ENCODE data around the gene HS6ST1.

The HS6ST1 gene, protein sequence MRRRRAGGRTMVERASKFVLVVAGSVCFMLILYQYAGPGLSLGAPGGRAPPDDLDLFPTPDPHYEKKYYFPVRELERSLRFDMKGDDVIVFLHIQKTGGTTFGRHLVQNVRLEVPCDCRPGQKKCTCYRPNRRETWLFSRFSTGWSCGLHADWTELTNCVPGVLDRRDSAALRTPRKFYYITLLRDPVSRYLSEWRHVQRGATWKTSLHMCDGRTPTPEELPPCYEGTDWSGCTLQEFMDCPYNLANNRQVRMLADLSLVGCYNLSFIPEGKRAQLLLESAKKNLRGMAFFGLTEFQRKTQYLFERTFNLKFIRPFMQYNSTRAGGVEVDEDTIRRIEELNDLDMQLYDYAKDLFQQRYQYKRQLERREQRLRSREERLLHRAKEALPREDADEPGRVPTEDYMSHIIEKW

GRCh38 chr2:128318776-128319464 lies at the start of gene HS6ST1:
TSS of gene HS6ST1 (minus strand) at chr2:128318868. CDS start at chr2:128318563, 305 bp downstream.
- Histone ChIP-seq H3K27me3 (ENCODE audit: control insufficient read depth in 1 of 2, insufficient read depth in 2 of 2, low read length in 2 of 2) (no peaks in the 10 kb centered on the region), H3K27ac (ENCODE audit: low read length) (no peak within 1 kb of the TSS), H3K9me3 (ENCODE audit: control insufficient read depth in 2 of 2, low read length in 2 of 2) (no peaks in the 10 kb centered on the region), H3K36me3 (ENCODE audit: control insufficient read depth in 2 of 2, insufficient read depth in 2 of 2, low read length in 2 of 2) (peaks cover 0 to 2% of the 10 kb centered on the region in 2 donors), H3K4me1 (ENCODE audit: control insufficient read depth, insufficient read depth, low read length) (peaks cover 63% of the 10 kb centered on the region), H3K9ac (ENCODE audit: low read length in 2 of 2) (peak within 1 kb of the TSS; percentile 60 to 70), H3K4me3 (ENCODE audit: low read length in 2 of 2) (peak within 1 kb of the TSS; percentile 82 to 83)

DNA sequence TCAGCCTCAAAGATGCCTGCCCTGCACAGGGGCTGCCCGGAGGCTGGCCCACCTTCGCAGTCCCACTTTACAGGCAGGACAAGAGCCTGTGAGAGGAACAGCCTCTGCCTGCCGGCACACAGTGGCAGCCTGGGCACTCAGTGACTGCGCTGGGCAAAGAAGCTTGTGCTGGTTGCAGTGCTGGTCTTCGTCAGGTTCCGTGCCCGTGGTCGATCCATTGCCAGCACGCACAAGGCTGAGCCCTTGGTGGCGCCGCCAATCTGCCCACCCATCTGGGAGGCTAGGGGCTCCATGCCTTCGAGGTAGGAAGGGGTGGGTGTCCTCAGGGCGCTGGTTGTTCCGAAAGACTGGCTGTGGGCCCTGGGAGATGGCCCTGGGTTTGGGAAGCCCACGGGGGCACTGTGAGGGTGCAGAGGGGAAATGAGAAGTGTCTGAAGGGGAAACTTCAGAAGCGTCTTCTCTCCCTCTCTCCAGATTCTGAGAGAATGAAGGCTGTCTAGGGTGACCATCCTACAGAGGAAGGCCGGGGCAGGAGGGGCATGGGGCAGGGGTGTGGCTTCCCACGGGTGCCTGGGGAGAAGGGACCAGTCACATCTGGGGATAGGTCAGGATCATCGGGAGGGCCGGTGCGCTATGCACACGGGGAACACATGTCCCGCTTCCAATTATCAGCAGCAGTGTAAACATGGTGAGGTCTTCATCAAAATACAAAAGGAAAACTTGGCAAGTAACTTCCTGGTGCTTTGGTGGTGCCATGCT lies 49.1 kb upstream of the HS6ST1 start:
- Histone ChIP-seq H3K9me3 (ENCODE audit: control insufficient read depth in 2 of 2, low read length in 2 of 2) (no peaks in the 10 kb centered on the region), H3K27ac (ENCODE audit: low read length) (no peak overlapping the region), H3K4me1 (ENCODE audit: control insufficient read depth, insufficient read depth, low read length) (peaks cover 8% of the 10 kb centered on the region), H3K27me3 (ENCODE audit: control insufficient read depth in 1 of 2, insufficient read depth in 2 of 2, low read length in 2 of 2) (no peaks in the 10 kb centered on the region), H3K4me3 (ENCODE audit: low read length in 2 of 2) (no peak overlapping the region), H3K36me3 (ENCODE audit: control insufficient read depth in 2 of 2, insufficient read depth in 2 of 2, low read length in 2 of 2) (no peaks in the 10 kb centered on the region), H3K9ac (ENCODE audit: low read length in 2 of 2) (no peak overlapping the region)

GRCh38 chr2:128366713-128367511 lies 48.2 kb upstream of the HS6ST1 start:
- no peaks in the 10 kb centered on the region for H3K36me3 ChIP-seq (ENCODE audit: control insufficient read depth in 2 of 2, insufficient read depth in 2 of 2, low read length in 2 of 2)
- no peak overlapping the region for H3K27ac ChIP-seq (ENCODE audit: low read length)
- no peaks in the 10 kb centered on the region for H3K27me3 ChIP-seq (ENCODE audit: control insufficient read depth in 1 of 2, insufficient read depth in 2 of 2, low read length in 2 of 2)

GRCh38 chr2:128365217-128365905 lies 46.7 kb upstream of the HS6ST1 start:
- Histone ChIP-seq H3K9me3 (ENCODE audit: control insufficient read depth in 2 of 2, low read length in 2 of 2) (no peaks in the 10 kb centered on the region), H3K27me3 (ENCODE audit: control insufficient read depth in 1 of 2, insufficient read depth in 2 of 2, low read length in 2 of 2) (no peaks in the 10 kb centered on the region), H3K36me3 (ENCODE audit: control insufficient read depth in 2 of 2, insufficient read depth in 2 of 2, low read length in 2 of 2) (no peaks in the 10 kb centered on the region), H3K4me1 (ENCODE audit: control insufficient read depth, insufficient read depth, low read length) (peaks cover 17% of the 10 kb centered on the region), H3K9ac (ENCODE audit: low read length in 2 of 2) (no peak overlapping the region), H3K4me3 (ENCODE audit: low read length in 2 of 2) (no peak overlapping the region), H3K27ac (ENCODE audit: low read length) (no peak overlapping the region)

More at GRCh38 chr2:128366713-128367511, 48.2 kb upstream of the HS6ST1 start:
- Histone ChIP-seq H3K9ac (ENCODE audit: low read length in 2 of 2) (no peak overlapping the region), H3K4me3 (ENCODE audit: low read length in 2 of 2) (no peak overlapping the region), H3K4me1 (ENCODE audit: control insufficient read depth, insufficient read depth, low read length) (peaks cover 17% of the 10 kb centered on the region), H3K9me3 (ENCODE audit: control insufficient read depth in 2 of 2, low read length in 2 of 2) (no peaks in the 10 kb centered on the region)

DNA sequence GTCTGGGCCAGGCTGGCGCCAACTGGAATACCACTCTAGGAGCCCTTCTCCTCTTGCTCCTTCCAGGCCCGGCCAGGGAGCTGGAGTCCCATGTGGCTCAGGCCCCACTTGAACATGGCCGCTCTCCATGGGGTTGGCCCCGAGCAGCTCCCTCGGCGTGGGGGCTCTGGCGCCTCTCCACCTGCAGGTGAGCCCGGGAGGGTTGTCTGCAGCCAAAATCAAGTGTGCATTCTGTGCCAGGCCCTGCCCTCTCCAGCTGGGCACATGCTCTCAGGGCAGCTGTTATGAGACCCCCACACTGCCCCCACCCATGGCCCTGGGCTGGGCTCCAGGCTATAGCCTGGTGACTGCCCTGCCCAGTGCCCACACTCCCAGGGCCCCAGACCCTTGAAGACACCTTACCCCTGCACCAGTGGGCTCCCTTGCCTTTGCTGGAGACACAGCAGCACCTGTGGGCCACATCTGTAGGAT lies 45.8 kb upstream of the HS6ST1 start:
- Histone ChIP-seq H3K36me3 (ENCODE audit: control insufficient read depth in 2 of 2, insufficient read depth in 2 of 2, low read length in 2 of 2) (no peaks in the 10 kb centered on the region), H3K9me3 (ENCODE audit: control insufficient read depth in 2 of 2, low read length in 2 of 2) (no peaks in the 10 kb centered on the region), H3K27ac (ENCODE audit: low read length) (no peak overlapping the region), H3K9ac (ENCODE audit: low read length in 2 of 2) (no peak overlapping the region), H3K4me3 (ENCODE audit: low read length in 2 of 2) (no peak overlapping the region), H3K4me1 (ENCODE audit: control insufficient read depth, insufficient read depth, low read length) (peaks cover 13% of the 10 kb centered on the region), H3K27me3 (ENCODE audit: control insufficient read depth in 1 of 2, insufficient read depth in 2 of 2, low read length in 2 of 2) (no peaks in the 10 kb centered on the region)

GRCh38 chr2:128363934-128364361 lies 45.3 kb upstream of the HS6ST1 start:
- Histone ChIP-seq H3K27me3 (ENCODE audit: control insufficient read depth in 1 of 2, insufficient read depth in 2 of 2, low read length in 2 of 2) (no peaks in the 10 kb centered on the region), H3K4me3 (ENCODE audit: low read length in 2 of 2) (no peak overlapping the region), H3K9ac (ENCODE audit: low read length in 2 of 2) (no peak overlapping the region), H3K9me3 (ENCODE audit: control insufficient read depth in 2 of 2, low read length in 2 of 2) (no peaks in the 10 kb centered on the region), H3K36me3 (ENCODE audit: control insufficient read depth in 2 of 2, insufficient read depth in 2 of 2, low read length in 2 of 2) (no peaks in the 10 kb centered on the region), H3K27ac (ENCODE audit: low read length) (no peak overlapping the region), H3K4me1 (ENCODE audit: control insufficient read depth, insufficient read depth, low read length) (peaks cover 13% of the 10 kb centered on the region)

DNA sequence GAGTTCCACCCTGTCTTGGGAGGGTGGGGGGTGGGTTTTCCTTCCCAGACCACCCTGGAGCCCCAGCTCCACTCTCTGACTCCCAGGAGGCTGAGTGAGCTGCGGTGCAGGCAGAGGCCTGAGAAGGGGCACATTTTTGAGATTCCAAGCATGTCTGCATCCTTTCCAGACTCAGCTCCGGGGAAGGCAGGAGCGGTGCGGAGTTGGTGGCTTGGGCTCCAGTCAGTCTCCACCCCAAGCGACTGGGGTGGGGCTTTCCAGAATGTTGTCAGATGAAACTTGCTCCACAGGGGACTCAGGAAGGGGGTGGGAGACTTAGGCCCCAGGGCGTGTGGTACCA lies 44.2 kb upstream of the HS6ST1 start:
- Histone ChIP-seq H3K9me3 (ENCODE audit: control insufficient read depth in 2 of 2, low read length in 2 of 2) (no peaks in the 10 kb centered on the region), H3K4me1 (ENCODE audit: control insufficient read depth, insufficient read depth, low read length) (peaks cover 13% of the 10 kb centered on the region), H3K4me3 (ENCODE audit: low read length in 2 of 2) (peak overlapping the region in 1 of 2 donors; percentile 15), H3K9ac (ENCODE audit: low read length in 2 of 2) (no peak overlapping the region), H3K36me3 (ENCODE audit: control insufficient read depth in 2 of 2, insufficient read depth in 2 of 2, low read length in 2 of 2) (no peaks in the 10 kb centered on the region), H3K27ac (ENCODE audit: low read length) (no peak overlapping the region), H3K27me3 (ENCODE audit: control insufficient read depth in 1 of 2, insufficient read depth in 2 of 2, low read length in 2 of 2) (no peaks in the 10 kb centered on the region)

DNA sequence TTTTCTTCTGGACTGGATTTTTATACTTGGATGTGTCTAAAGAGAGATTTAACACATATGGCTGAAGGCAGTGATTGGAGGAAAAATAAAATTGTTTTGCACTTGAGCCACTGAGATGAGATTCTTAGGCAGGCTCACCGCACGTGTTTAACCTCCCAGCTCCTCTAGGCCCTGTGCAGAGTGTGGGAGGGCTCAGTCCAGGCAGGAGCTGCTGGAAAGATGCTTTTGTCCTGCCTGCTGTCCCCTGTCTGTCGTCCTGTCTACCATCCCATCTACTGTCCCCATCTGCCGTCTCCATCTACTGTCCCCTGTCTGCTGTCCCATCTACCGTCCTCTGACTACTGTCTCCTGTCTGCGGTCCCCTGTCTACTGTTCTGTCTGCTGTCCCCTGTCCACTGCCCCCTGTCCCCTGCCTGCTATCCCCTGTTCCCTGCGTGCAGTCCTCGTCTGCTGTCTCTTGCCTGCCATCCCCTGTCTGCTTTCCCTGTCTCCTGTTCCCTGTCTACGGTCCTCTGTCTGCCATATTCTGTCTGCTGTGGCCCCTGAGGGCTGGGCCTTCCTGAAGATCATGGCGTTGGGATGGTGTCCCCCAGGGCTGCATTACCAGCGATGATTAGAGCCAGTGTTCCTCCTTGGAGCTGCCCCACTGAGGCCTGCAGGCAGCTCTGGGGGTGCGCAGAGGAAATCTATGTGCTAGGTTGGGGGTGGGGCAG lies 43.7 kb upstream of the HS6ST1 start:
- H3K9ac ChIP-seq (ENCODE audit: low read length in 2 of 2): no peak overlapping the region
- no peak overlapping the region for H3K27ac ChIP-seq (ENCODE audit: low read length)

DNA sequence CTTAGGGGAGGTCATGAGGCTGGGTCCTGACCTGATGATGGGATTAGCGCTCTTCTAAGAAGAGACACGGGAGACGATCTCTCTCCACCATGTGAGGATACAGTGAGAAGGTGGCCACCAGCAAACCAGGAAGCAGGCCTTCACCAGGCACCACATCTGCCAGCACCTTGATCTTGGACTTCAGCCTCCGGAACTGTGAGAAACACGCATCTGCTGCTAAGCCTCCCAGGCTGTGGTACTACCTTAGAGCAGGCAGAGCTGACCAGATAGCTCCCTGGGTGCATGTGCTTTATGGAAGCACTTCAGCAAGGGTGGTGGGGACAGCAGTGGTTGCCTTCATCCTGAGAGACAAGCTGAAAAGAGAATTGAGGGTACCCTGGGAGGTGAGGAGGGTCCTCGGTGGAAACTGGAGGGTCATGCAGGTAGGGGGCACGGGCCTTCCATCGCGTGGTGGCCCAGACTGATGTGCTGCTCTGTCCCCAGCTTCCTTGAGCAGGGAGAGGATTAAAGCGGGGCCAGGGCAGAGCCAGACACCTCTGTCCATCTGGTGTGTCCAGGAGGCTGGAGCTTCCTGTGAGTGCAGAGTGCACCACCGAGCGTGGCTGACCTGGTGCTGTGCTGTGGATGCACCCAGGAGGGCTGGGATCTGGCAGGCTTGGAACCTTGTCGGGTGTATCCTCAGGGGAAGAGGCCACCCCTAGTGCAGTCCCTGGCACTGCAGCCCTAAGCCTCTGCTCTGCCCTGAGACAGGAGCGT lies 42.9 kb upstream of the HS6ST1 start:
- Histone ChIP-seq H3K9ac (ENCODE audit: low read length in 2 of 2) (no peak overlapping the region), H3K36me3 (ENCODE audit: control insufficient read depth in 2 of 2, insufficient read depth in 2 of 2, low read length in 2 of 2) (no peaks in the 10 kb centered on the region), H3K9me3 (ENCODE audit: control insufficient read depth in 2 of 2, low read length in 2 of 2) (no peaks in the 10 kb centered on the region), H3K27ac (ENCODE audit: low read length) (no peak overlapping the region), H3K4me1 (ENCODE audit: control insufficient read depth, insufficient read depth, low read length) (peaks cover 13% of the 10 kb centered on the region), H3K4me3 (ENCODE audit: low read length in 2 of 2) (no peak overlapping the region), H3K27me3 (ENCODE audit: control insufficient read depth in 1 of 2, insufficient read depth in 2 of 2, low read length in 2 of 2) (no peaks in the 10 kb centered on the region)

More for the DNA sequence above, 43.7 kb upstream of the HS6ST1 start:
- peaks cover 13% of the 10 kb centered on the region for H3K4me1 ChIP-seq (ENCODE audit: control insufficient read depth, insufficient read depth, low read length)
- no peaks in the 10 kb centered on the region for H3K27me3 ChIP-seq (ENCODE audit: control insufficient read depth in 1 of 2, insufficient read depth in 2 of 2, low read length in 2 of 2)
- no peaks in the 10 kb centered on the region for H3K36me3 ChIP-seq (ENCODE audit: control insufficient read depth in 2 of 2, insufficient read depth in 2 of 2, low read length in 2 of 2)
- H3K9me3 ChIP-seq (ENCODE audit: control insufficient read depth in 2 of 2, low read length in 2 of 2): no peaks in the 10 kb centered on the region
- peak overlapping the region in 1 of 2 donors; percentile 15 for H3K4me3 ChIP-seq (ENCODE audit: low read length in 2 of 2)

All from stomach smooth muscle (tissue), 2 donors.